ENCODE results near the gene PGP.
"Not testable (repeated sequence)": the region's sequence is repeated elsewhere in the genome, so short reads cannot be mapped to it uniquely, and the experiment has no call there.

The PGP gene

GRCh38 chr16:2213817-2214718 is 572 bp downstream of the PGP start:
- peak; percentile 69 for DNase-seq

DNA sequence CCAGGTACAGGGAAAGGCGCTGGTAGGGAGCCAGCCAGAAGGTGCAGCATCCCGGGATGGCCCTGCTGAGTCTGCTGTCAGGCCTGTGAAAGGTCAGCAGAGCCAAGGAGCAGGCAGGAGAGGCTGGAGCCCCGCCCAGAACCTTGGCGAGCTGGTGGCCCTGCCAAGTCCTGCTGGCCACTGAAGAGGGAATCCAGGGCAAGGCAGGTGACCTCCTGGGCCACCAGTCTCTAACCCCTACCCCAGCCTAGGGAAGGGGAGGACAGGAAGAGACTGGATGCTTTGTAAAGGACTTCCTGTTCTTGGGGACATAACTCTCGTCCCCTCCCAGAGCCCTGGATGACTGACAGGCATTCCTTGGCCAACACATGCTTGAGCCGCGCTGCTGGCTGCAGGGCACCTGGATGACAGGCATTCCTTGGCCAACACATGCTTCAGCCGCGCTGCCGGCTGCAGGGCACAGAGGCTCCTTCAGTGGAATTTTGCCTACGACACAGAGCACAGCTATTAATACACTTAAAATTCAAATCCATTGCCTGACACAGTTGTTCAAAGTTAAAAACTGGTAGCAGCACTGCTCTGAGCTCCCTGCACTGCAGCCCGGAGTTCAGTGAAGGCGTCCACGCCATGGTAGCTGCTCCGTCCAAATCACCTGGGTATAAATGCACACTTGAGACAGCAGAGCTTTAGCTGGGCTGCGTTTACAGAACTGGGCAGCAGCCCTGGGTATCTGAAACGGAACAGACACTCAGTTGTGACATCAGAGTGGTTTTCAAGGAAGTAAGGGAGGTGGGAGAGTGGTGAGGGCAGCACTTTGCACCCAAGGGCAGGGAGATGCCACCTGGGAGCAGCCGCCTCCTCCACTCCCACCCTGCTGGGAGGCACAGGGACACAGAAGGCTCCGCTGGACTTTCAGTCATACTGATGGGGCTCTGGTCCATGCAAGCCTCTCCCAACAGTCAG is 2.0 kb downstream of the PGP start:
- no peak for DNase-seq

- no peak for DNase-seq
These were observed 2.7 kb downstream of the PGP start for GRCh38 chr16:2211923-2212347.

DNA sequence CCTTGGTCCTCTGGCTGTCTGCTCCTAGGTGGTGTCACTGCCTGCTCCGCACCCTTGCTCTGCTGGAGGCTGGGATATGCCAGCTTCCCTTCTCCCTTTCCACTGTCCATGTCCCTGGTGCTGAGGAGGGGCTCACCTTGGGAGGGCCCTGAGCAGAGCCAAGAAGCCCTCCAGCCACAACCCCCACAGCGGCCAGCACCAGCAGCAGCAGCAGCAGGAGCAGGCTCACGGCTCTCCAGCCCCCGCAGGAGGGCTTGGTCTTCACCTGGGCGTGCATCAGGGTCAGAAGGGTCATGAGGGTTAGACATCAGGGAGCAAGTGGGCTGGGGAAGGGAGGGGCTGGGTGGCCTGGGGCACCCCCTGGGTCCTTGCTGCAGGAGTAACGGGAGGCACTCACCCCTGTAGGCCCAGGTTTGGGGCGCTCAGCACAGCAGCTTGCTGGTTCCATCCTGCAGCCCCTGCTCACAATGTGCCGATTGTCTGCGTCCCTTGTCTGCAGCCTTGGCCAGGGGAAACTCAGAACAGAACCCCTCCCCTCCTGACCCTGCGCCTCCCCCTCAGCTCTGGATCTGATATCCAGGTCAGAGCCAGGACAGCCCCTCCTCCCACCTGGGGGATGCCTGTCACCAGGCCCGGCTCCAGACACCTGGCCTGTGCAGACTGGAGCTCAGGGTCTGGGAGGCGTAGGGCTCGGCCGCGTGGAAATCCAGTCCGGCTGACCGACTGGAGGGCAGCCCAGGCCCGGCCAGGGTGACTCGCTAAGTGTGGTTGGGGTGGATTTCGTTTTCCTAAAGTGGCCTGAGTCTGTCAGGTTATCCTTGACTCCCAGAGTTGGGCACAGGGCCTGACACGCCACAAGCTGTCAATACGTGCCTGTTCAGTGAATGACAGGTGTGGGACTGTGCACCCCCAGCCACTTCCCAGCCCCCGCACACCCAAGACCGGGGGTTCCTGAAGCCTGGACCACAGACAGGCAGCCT is 4.0 kb downstream of the PGP start, which contains the start of gene BRICD5:
BRICD5 (minus strand) TSS at position 478 of the 980 bp plus-strand sequence; CDS start at position 448, 30 bp downstream.
- no peak for DNase-seq

DNA sequence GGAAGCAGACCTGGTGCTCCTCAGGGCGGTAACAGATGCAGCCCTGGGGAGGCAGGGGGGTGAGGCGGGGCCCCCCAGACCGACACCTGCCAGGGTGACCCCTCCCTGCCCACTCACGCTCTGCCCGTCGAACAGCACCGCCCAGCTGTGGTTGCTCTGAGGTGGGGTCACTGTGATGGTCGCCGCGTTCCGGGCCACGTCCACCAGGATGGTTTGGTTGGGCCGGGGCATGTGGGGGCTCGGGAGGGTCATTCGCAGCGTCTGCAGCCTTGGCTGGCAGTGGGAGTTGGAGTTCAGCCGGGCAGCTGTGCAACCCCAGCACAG is 4.7 kb downstream of the PGP start:
- no peak for DNase-seq

DNA sequence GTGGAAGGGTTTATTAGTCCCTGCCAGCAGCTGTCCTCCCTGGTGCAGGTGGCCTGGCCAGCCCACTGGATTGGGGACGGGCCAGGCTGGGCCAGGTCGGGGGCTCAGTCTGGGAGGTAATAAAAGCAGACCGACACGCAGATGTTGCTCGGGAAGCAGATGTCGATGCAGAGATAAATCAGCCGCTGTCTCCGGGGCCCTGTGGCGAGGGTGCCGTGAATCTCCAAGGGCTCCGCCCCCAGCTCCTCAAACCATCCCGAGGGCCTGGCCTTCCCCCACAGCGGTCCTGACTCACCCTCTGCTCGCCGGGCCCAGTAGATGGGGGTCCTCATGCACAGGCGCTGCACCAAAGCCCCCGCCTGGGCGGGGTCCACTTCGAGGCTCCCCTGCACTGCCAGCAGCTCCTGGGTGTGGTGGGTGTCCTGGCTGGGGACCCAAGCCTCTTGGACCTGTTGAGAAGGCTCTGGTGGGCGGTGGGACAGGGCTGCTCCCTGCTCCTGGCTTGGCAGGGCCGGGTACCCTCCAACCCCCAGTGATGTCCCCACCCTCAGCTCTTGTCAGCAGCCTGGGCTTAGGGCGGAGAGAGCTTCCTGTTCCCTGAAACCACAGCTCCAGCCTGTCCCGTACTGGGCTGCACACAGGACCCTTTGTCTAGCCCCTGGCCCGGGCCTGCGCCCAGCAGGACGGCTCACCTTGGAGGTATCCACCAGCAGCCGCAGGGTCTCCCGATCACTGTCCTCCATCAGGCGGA is 5.2 kb downstream of the PGP start:
- DNase-seq, result no peak

DNA sequence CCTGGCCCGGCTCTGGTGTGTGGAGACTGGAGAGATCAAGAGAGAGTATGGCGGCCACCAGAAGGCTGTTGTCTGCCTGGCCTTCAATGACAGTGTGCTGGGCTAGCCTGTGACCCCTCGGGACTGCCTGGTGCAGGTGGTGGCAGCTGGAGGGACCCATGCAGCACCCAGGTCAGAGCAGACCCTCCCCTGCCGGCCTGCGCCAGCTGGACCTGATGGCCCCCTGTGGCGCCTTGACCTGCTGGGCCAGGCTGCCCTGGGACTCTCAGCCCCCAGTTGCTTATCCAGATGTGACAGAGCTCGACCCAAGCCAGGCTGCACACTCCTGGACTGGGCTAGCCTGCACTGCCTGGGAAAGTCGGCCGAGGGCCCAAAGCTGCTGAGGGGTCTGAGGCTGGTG is 5.9 kb downstream of the PGP start:
- no peak for DNase-seq

- no peak for DNase-seq
These were observed 6.3 kb downstream of the PGP start for GRCh38 chr16:2208308-2208707.

DNA sequence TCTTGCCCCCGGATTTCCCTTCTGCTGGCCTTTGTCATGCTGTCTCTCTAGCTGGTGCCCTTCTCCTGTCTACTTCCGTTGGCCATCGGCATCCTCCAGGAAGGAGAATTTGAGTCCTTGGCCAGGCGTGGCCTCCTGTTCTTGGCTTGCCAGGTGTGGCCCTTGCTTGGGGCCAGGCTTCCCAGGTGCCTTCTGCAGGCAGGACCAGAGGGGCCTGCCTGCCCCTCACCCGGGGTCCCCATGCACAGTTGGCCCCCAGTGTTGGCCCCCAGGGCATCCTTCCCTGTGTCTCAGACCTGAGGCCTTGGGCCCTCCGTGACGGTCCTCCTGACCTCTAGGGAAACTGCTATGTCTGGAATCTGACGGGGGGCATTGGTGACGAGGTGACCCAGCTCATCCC is 6.8 kb downstream of the PGP start:
- no peak for DNase-seq

DNA sequence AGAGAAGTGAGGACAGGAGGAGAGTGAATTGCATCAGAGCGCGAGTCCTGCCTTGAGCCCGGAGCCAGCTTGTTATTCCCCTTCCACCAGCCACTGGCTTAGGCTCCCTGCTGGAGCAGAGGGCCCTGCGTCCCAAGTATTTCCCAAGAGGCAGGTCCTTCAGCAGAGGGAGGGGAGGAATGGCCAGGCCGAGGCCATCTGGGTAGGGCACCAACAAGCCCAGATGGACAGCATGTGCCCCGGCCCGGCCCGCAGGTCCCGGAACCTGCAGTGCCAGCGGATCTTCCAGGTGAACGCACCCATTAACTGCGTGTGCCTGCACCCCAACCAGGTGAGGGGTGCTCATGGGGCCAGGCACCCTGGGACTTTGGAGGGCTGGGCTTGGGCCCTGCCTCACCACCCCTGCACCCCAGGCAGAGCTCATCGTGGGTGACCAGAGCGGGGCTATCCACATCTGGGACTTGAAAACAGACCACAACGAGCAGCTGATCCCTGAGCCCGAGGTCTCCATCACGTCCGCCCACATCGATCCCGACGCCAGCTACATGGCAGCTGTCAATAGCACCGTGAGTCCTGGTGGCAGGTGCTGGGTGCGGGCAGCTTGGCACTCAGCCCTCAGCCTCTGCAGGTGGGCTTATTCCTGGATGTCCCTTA is 7.7 kb downstream of the PGP start:
- DNase-seq, result no peak

DNA sequence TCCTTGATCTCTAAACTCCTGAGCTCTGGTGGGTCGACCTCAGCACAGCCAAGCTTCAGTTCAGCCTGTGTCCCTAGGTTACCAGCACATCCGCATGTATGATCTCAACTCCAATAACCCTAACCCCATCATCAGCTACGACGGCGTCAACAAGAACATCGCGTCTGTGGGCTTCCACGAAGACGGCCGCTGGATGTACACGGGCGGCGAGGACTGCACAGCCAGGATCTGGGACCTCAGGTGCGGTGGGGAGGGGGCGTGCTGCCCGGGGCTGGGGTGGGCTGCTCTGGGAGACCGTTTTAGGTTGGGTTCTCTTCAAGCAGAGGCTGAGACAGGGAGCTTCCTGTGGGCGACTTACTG is 8.2 kb downstream of the PGP start:
- no peak for DNase-seq

DNA sequence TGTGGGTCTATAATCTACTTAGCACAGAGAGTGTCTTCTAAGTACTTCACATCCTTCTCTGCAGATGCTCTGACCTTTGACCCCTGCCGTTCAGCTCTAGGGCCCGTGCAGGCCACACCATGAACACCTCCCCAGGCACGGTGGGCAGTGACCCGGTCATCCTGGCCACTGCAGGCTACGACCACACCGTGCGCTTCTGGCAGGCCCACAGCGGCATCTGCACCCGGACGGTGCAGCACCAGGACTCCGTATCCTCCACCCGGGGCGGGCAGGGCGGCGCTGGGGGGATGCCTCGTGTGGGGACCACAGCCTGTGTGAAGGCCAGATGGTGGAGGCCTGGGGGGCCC is 8.7 kb downstream of the PGP start:
- DNase-seq, result no peak

DNA sequence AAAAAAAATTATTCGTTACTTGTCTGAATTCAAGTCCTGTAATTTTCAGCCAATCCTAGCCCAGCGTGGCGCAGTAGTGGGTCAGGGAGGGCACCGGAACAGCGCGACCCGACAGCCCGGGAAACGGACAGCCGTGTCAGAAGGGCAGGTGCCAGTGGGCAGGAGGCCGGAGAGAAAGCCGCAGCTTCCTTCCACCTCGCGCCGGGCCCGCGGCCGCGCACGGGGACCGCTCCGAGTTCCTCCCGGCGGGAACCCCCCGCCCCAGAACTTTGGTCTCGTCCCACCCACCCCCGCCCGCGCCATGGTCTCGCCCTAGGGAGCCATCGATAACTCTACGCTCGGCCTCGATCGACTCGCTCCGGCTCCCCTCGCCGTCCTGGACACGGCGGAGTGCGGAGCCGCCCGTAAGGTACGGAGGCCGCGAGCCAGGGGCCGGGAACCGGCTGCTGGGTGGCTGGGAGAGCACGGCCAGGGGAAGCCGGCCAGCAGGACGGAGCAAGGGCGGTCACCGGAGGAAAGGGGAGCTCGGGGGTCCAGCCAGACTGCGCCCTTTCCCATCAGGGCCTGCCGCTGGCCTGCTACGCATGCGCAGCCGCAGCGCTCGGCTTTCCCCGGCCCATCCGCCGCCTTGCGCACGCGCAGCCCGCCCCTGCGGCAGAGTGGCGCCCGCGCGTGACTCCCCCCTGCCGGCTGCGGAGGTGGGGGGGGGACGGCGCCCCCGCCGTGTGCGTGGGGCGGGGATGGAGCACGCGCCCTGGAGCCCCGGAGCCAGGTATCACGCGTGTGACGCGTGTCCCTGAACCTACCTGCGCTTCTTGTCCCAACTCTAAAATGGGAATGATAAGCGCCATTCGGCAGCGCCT is 9.3 kb downstream of the PGP start, which contains the start of gene MLST8:
MLST8 (plus strand) TSS at position 351 of the 863 bp plus-strand sequence. CDS start 632 bp downstream, outside the sequence.
- peak; percentile 84 for DNase-seq

DNA sequence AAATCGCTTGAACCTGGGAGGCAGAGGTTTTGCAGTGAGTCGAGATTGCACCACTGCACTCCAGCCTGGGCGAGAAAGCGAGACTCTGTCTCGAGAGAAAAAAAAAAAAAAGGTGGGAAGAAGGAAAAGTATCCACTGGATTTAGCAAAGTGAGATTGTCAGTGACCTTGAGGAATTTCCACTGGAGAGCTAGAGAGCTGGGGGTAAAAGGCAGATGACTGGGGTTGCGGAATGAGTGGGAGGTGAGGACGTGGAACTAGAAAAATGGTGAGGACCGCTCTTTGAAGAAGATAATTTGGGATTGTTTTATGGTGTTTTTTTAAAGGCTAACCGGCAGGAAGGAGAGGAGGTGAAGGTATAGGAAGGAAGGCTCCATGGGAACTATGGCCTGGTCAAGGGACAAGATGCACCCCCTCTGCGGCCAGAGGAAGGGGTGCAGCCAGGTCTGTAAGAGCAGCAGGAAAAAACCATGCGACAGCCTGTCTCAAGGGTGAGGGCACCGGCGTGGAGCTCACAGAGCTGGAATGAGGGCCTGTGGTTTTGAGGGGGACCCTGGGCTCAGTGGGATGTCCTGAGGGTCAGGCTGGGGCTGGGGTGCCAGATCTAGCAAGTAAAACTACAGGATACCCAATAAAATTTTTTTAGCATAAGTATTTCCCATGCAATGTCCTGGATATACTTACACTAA is 10.1 kb downstream of the PGP start:
- DNase-seq, result no peak

GRCh38 chr16:2203119-2203688 is 11.4 kb downstream of the PGP start:
- not testable (repeated sequence) for DNase-seq

GRCh38 chr16:2200313-2200712 is 14.3 kb downstream of the PGP start:
- DNase-seq, result no peak

DNA sequence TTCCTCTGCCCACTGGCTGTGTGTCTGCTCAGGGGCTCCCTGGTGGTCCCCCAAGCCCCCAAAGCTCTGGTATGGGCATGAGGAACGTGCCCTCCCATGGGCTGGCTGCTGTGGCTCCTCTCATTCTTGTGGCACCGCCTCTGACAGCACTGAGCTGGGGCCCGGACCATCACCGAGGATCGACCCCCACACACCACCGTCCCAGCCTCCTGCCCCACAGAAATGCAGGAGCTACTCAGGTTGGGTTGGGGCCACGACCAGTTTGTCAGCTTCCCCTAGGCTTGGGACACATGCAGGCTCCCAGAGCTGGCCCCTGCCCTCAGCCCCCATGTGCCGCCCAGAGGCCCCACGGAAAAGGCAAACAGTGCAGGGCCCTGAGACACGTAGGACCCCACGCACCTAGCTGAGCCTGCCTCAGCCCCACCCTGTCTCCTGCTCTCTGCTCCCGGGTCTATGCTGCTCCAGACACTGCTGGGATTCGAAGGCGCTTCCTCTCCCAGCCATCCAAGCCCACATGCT is 15.0 kb downstream of the PGP start:
- DNase-seq, result no peak

GRCh38 chr16:2199095-2199494 is 15.5 kb downstream of the PGP start:
- no peak for DNase-seq

DNA sequence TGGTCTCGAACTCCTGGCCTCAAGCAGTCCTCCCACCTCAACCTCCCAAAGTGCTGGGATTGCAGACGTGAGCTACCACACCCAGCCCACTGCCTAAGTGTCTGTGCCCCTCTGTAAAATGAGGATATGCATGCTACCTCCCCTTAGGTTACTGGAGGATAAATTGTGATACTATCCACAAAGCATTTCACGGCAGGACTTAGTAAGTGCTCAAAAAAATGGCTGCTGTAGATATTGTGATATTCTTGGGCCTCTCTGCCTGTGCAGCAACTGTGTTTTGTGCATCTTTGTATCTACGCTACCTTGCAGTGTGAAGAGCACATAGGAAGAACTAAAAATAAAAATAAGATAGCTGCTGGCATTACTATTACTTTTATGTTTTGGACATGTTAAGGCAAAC is 16.4 kb downstream of the PGP start:
- no peak for DNase-seq

All from NCI-H146 (cell line).